ENCODE data around the gene KLHL36.

KLHL36 gene

DNA sequence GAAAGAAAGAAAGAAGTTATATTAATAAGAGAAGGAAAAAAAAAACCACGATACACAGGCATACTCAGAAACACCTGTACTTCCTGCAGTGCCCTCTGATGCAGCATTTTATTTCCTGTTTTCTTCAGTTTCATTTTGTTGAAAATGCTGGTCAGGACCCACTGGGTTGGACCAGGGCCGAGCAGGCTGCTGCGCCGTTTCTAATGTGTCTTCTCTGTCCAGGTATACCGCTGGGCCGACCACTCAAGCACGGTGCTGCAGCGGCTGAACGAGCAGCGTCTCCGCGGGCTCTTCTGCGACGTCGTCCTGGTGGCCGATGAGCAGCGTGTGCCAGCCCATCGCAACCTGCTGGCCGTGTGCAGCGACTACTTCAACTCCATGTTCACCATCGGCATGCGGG is 8.3 kb downstream of the KLHL36 start:
- no CpG with 5 or more reads among the region's 22 CpGs for WGBS, 2 donors (ENCODE audit: extremely low coverage in 2 of 2, insufficient read length in 2 of 2, insufficient replicate concordance in 1 of 2)
- Histone ChIP-seq H3K14ac (ENCODE audit: low read length) (no peak overlapping the region), H3K9me3 (replicated peaks in 1 of 2; ENCODE audit: control insufficient read depth in 2 of 2, insufficient read depth in 1 of 2, low read depth in 1 of 2, low read length in 2 of 2) (peaks cover 0 to 1% of the 10 kb centered on the region in 2 donors), H2BK5ac (ENCODE audit: low read length) (no peak overlapping the region), H3K23ac (ENCODE audit: low read depth, low read length, poor library complexity) (peak overlapping the region; percentile 80), H3K79me1 (ENCODE audit: low read depth, low read length) (peaks cover 2% of the 10 kb centered on the region), H3K9ac (ENCODE audit: low read depth, low read length, poor library complexity) (no peak overlapping the region), H3K4me3 (ENCODE audit: low read length in 2 of 2) (peak overlapping the region in 1 of 2 donors; percentile 37), H2AFZ (ENCODE audit: low read length) (no peak overlapping the region), H3K18ac (ENCODE audit: low read length) (peak overlapping the region; percentile 8), H2AK5ac (ENCODE audit: low read depth, low read length) (no peak overlapping the region), H4K8ac (ENCODE audit: low read depth, low read length) (no peak overlapping the region), H2BK15ac (ENCODE audit: low read length) (no peak overlapping the region), H2BK12ac (ENCODE audit: low read length) (no peak overlapping the region), H3K36me3 (replicated peaks in 1 of 2; ENCODE audit: control insufficient read depth in 2 of 2, insufficient read depth in 2 of 2, low read length in 2 of 2) (peaks cover 18 to 66% of the 10 kb centered on the region in 2 donors), H4K91ac (ENCODE audit: low read depth, low read length, poor library complexity) (no peak overlapping the region), H3K4me1 (ENCODE audit: control insufficient read depth in 2 of 2, insufficient read depth in 1 of 2, low read depth in 1 of 2, low read length in 2 of 2) (no peaks in the 10 kb centered on the region), H3K4me2 (ENCODE audit: insufficient read depth, low read length, poor library complexity, severe bottlenecking) (no peak overlapping the region), H3K27me3 (ENCODE audit: control insufficient read depth in 3 of 3, insufficient read depth in 3 of 3, low read depth in 1 of 3, low read length in 3 of 3) (no peaks in the 10 kb centered on the region), H2BK120ac (ENCODE audit: low read depth, low read length) (no peak overlapping the region), H3K4ac (ENCODE audit: low read length) (no peak overlapping the region), H3K27ac (replicated peaks; ENCODE audit: low read length) (no peak overlapping the region)
- DNase-seq (ENCODE audit: low spot score), result no peak

DNA sequence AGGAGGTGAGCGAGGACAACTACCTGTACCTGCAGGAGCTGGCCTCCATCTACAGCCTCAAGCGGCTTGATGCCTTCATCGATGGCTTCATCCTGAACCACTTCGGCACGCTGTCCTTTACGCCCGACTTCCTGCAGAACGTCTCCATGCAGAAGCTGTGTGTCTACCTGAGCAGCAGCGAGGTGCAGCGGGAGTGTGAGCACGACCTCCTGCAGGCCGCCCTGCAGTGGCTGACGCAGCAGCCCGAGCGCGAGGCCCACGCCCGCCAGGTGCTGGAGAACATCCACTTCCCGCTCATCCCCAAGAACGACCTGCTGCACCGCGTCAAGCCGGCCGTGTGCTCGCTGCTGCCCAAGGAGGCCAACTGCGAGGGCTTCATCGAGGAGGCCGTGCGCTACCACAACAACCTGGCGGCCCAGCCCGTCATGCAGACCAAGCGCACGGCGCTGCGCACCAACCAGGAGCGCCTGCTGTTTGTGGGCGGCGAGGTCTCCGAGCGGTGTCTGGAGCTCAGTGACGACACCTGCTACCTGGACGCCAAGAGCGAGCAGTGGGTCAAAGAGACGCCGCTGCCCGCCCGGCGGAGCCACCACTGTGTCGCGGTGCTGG is 9.0 kb downstream of the KLHL36 start:
- H3K79me1 ChIP-seq (ENCODE audit: low read depth, low read length), result peaks cover 2% of the 10 kb centered on the region
- H3K36me3 ChIP-seq (replicated peaks in 1 of 2; ENCODE audit: control insufficient read depth in 2 of 2, insufficient read depth in 2 of 2, low read length in 2 of 2), result peaks cover 20 to 69% of the 10 kb centered on the region in 2 donors
- no peaks in the 10 kb centered on the region for H3K4me1 ChIP-seq (ENCODE audit: control insufficient read depth in 2 of 2, insufficient read depth in 1 of 2, low read depth in 1 of 2, low read length in 2 of 2)
- H3K9ac ChIP-seq (ENCODE audit: low read depth, low read length, poor library complexity), result no peak overlapping the region
- H2BK15ac ChIP-seq (ENCODE audit: low read length), result no peak overlapping the region
- no peak overlapping the region for H3K14ac ChIP-seq (ENCODE audit: low read length)
- H3K4ac ChIP-seq (ENCODE audit: low read length), result no peak overlapping the region
- no peak overlapping the region for H4K8ac ChIP-seq (ENCODE audit: low read depth, low read length)
- H3K4me2 ChIP-seq (ENCODE audit: insufficient read depth, low read length, poor library complexity, severe bottlenecking), result no peak overlapping the region
- no peak overlapping the region for H2BK120ac ChIP-seq (ENCODE audit: low read depth, low read length)
- peaks cover 0 to 1% of the 10 kb centered on the region in 2 donors for H3K9me3 ChIP-seq (replicated peaks in 1 of 2; ENCODE audit: control insufficient read depth in 2 of 2, insufficient read depth in 1 of 2, low read depth in 1 of 2, low read length in 2 of 2)
- no peak overlapping the region for H2AFZ ChIP-seq (ENCODE audit: low read length)
- no peak overlapping the region for H2BK12ac ChIP-seq (ENCODE audit: low read length)
- no peak for DNase-seq (ENCODE audit: low spot score)
- H2BK5ac ChIP-seq (ENCODE audit: low read length), result peak overlapping the region; percentile 39
- peak overlapping the region; percentile 98 for H3K23ac ChIP-seq (ENCODE audit: low read depth, low read length, poor library complexity)
- H3K27me3 ChIP-seq (ENCODE audit: control insufficient read depth in 3 of 3, insufficient read depth in 3 of 3, low read depth in 1 of 3, low read length in 3 of 3), result no peaks in the 10 kb centered on the region
- peak overlapping the region in 1 of 2 donors; percentile 13 for H3K4me3 ChIP-seq (ENCODE audit: low read length in 2 of 2)
- WGBS, 2 donors (ENCODE audit: extremely low coverage in 2 of 2, insufficient read length in 2 of 2, insufficient replicate concordance in 1 of 2), result no CpG with 5 or more reads among the region's 50 CpGs
- no peak overlapping the region for H2AK5ac ChIP-seq (ENCODE audit: low read depth, low read length)
- no peak overlapping the region for H3K27ac ChIP-seq (replicated peaks; ENCODE audit: low read length)
- no peak overlapping the region for H4K91ac ChIP-seq (ENCODE audit: low read depth, low read length, poor library complexity)
- no peak overlapping the region for H3K18ac ChIP-seq (ENCODE audit: low read length)

DNA sequence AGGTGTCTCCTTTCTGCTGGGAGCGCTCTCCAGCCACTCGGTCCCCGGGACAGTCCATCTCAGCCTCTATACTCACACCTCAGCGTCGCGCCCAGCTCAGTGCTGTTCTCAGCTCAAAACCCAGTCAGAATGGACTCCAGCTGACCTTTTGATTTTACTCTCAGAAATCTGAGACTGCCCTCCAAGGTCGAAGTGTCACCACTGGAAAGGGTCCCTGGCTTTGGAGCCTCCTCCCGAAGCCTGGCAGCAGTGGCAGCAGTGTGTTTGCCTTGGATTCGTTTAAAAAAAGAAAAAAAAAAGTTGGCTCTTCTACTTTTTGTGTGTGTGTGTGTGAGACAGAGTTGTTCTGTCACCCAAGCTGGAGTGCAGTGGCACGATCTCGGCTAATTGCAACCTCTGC is 10.4 kb downstream of the KLHL36 start:
- no peak overlapping the region for H3K18ac ChIP-seq (ENCODE audit: low read length)
- H3K23ac ChIP-seq (ENCODE audit: low read depth, low read length, poor library complexity), result no peak overlapping the region
- no peak overlapping the region for H3K4me2 ChIP-seq (ENCODE audit: insufficient read depth, low read length, poor library complexity, severe bottlenecking)
- no peak overlapping the region for H2BK12ac ChIP-seq (ENCODE audit: low read length)
- H3K4ac ChIP-seq (ENCODE audit: low read length), result no peak overlapping the region
- H2AFZ ChIP-seq (ENCODE audit: low read length), result no peak overlapping the region
- no peak overlapping the region for H4K8ac ChIP-seq (ENCODE audit: low read depth, low read length)
- H3K4me3 ChIP-seq (ENCODE audit: low read length in 2 of 2), result no peak overlapping the region
- H2AK5ac ChIP-seq (ENCODE audit: low read depth, low read length), result no peak overlapping the region
- no peak overlapping the region for H3K27ac ChIP-seq (replicated peaks; ENCODE audit: low read length)
- peaks cover 0 to 1% of the 10 kb centered on the region in 2 donors for H3K9me3 ChIP-seq (replicated peaks in 1 of 2; ENCODE audit: control insufficient read depth in 2 of 2, insufficient read depth in 1 of 2, low read depth in 1 of 2, low read length in 2 of 2)
- H4K91ac ChIP-seq (ENCODE audit: low read depth, low read length, poor library complexity), result no peak overlapping the region
- no peak overlapping the region for H2BK5ac ChIP-seq (ENCODE audit: low read length)
- WGBS, 2 donors (ENCODE audit: extremely low coverage in 2 of 2, insufficient read length in 2 of 2, insufficient replicate concordance in 1 of 2), result no CpG with 5 or more reads among the region's 11 CpGs
- H3K79me1 ChIP-seq (ENCODE audit: low read depth, low read length), result peaks cover 2% of the 10 kb centered on the region
- no peak overlapping the region for H2BK120ac ChIP-seq (ENCODE audit: low read depth, low read length)
- no peak overlapping the region for H2BK15ac ChIP-seq (ENCODE audit: low read length)
- no peak for DNase-seq (ENCODE audit: low spot score)
- H3K14ac ChIP-seq (ENCODE audit: low read length), result no peak overlapping the region
- peaks cover 18 to 73% of the 10 kb centered on the region in 2 donors for H3K36me3 ChIP-seq (replicated peaks in 1 of 2; ENCODE audit: control insufficient read depth in 2 of 2, insufficient read depth in 2 of 2, low read length in 2 of 2)
- no peaks in the 10 kb centered on the region for H3K27me3 ChIP-seq (ENCODE audit: control insufficient read depth in 3 of 3, insufficient read depth in 3 of 3, low read depth in 1 of 3, low read length in 3 of 3)
- no peak overlapping the region for H3K9ac ChIP-seq (ENCODE audit: low read depth, low read length, poor library complexity)
- no peaks in the 10 kb centered on the region for H3K4me1 ChIP-seq (ENCODE audit: control insufficient read depth in 2 of 2, insufficient read depth in 1 of 2, low read depth in 1 of 2, low read length in 2 of 2)

DNA sequence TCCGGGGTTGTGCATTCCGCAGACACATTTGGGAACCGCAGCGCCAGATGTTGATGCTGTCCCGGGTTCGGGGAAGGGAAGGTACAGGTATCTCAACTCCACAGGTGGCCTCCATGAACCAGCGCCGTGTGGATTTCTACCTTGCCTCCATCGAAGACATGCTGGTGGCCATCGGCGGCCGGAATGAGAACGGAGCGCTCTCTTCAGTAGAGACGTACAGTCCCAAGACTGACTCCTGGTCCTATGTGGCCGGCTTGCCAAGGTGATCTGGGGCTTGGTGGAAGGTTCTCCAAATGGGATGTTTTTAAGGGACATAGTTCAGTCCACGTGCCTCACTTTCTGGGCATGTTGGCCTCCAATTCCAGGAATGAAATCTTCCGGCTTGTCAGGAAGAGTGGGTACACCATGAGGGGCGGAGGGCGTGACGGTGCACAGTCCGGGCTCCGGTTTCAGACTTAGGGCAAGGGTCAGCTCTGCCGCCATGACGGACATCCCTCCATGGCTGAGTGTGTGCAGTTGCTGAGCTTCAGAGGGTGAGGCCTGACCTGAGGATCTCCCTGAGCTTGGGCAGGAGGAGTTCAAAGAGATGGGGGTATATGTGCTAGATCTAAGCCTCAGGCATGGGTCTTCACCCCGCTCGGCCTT is 11.5 kb downstream of the KLHL36 start:
- no peaks in the 10 kb centered on the region for H3K27me3 ChIP-seq (ENCODE audit: control insufficient read depth in 3 of 3, insufficient read depth in 3 of 3, low read depth in 1 of 3, low read length in 3 of 3)
- H2BK120ac ChIP-seq (ENCODE audit: low read depth, low read length), result no peak overlapping the region
- no peak overlapping the region for H3K27ac ChIP-seq (replicated peaks; ENCODE audit: low read length)
- no peak overlapping the region for H2BK12ac ChIP-seq (ENCODE audit: low read length)
- H3K14ac ChIP-seq (ENCODE audit: low read length), result no peak overlapping the region
- peaks cover 0 to 1% of the 10 kb centered on the region in 2 donors for H3K9me3 ChIP-seq (replicated peaks in 1 of 2; ENCODE audit: control insufficient read depth in 2 of 2, insufficient read depth in 1 of 2, low read depth in 1 of 2, low read length in 2 of 2)
- no peak overlapping the region for H4K8ac ChIP-seq (ENCODE audit: low read depth, low read length)
- H3K4me2 ChIP-seq (ENCODE audit: insufficient read depth, low read length, poor library complexity, severe bottlenecking), result no peak overlapping the region
- peaks cover 2% of the 10 kb centered on the region for H3K79me1 ChIP-seq (ENCODE audit: low read depth, low read length)
- no peak overlapping the region for H2AFZ ChIP-seq (ENCODE audit: low read length)
- H3K4me1 ChIP-seq (ENCODE audit: control insufficient read depth in 2 of 2, insufficient read depth in 1 of 2, low read depth in 1 of 2, low read length in 2 of 2), result no peaks in the 10 kb centered on the region
- no peak overlapping the region for H2AK5ac ChIP-seq (ENCODE audit: low read depth, low read length)
- no CpG with 5 or more reads among the region's 27 CpGs for WGBS, 2 donors (ENCODE audit: extremely low coverage in 2 of 2, insufficient read length in 2 of 2, insufficient replicate concordance in 1 of 2)
- no peak overlapping the region for H3K9ac ChIP-seq (ENCODE audit: low read depth, low read length, poor library complexity)
- no peak overlapping the region for H3K23ac ChIP-seq (ENCODE audit: low read depth, low read length, poor library complexity)
- no peak overlapping the region for H3K4me3 ChIP-seq (ENCODE audit: low read length in 2 of 2)
- no peak overlapping the region for H3K4ac ChIP-seq (ENCODE audit: low read length)
- no peak overlapping the region for H4K91ac ChIP-seq (ENCODE audit: low read depth, low read length, poor library complexity)
- no peak overlapping the region for H2BK5ac ChIP-seq (ENCODE audit: low read length)
- DNase-seq (ENCODE audit: low spot score), result no peak
- H2BK15ac ChIP-seq (ENCODE audit: low read length), result no peak overlapping the region
- peaks cover 18 to 80% of the 10 kb centered on the region in 2 donors for H3K36me3 ChIP-seq (replicated peaks in 1 of 2; ENCODE audit: control insufficient read depth in 2 of 2, insufficient read depth in 2 of 2, low read length in 2 of 2)
- H3K18ac ChIP-seq (ENCODE audit: low read length), result no peak overlapping the region
